Right atrium auricular region (tissue), 2 donors: ENCODE measurements around the gene NME7. TPM values are rescaled to one million over a fixed set of nuclear protein-coding genes. Genes with fewer than 3 reads are reported as not detected.

ENCODE experiments used
- DNase-seq: peaks from one replicate; pipeline ENCODE4 v3.0.0-alpha.2; 2019; ENCODE audit warnings: low spot score
- H3K27ac ChIP-seq, 2 donors: fragments of 200-600 bp; sonication (generic); 1 replicate in 1 of 2; 2 replicates in 1 of 2; pipeline ENCODE4 v1.5.1; 2016 to 2019
- H3K27me3 ChIP-seq, 2 donors: fragments of 200-600 bp; sonication (generic); one replicate each; pipeline versions ENCODE4 v1.5.1 to v1.6.0; 2017 to 2019
- H3K36me3 ChIP-seq: fragments of 200-600 bp; sonication (generic); one replicate; pipeline ENCODE4 v1.5.1; 2016
- H3K4me1 ChIP-seq, 2 donors: fragments of 200-600 bp; sonication (generic); one replicate each; pipeline versions ENCODE4 v1.5.1 to v1.6.0; 2017 to 2019
- H3K4me3 ChIP-seq, 2 donors: fragments of 200-600 bp; sonication (generic); 1 replicate in 1 of 2; 2 replicates in 1 of 2; pipeline ENCODE4 v1.5.1; 2017 to 2019; ENCODE audit warnings: mild to moderate bottlenecking in 1 of 2, moderate library complexity in 1 of 2
- H3K9me3 ChIP-seq, 2 donors: fragments of 200-600 bp; sonication (generic); one replicate each; pipeline ENCODE4 v1.5.1; 2019
- total RNA-seq, 2 donors: library from RNA; depleted of rRNA; stranded (reverse); fragments of >200 nt; gene quantifications; one replicate each; pipeline ENCODE4 v1.1.0, GENCODE V29; 2016
- TF ChIP-seq, protein P1 (sequence below), 2 donors: fragments of 200-600 bp; sonication (generic); IDR thresholded peaks; one replicate each; pipeline ENCODE4 v1.5.1; 2019; ENCODE audit warnings: antibody characterized with exemption in 2 of 2

Gene NME7
- total RNA-seq, 2 donors from 2014 or later = 9.1 to 10.4 TPM

DNA sequence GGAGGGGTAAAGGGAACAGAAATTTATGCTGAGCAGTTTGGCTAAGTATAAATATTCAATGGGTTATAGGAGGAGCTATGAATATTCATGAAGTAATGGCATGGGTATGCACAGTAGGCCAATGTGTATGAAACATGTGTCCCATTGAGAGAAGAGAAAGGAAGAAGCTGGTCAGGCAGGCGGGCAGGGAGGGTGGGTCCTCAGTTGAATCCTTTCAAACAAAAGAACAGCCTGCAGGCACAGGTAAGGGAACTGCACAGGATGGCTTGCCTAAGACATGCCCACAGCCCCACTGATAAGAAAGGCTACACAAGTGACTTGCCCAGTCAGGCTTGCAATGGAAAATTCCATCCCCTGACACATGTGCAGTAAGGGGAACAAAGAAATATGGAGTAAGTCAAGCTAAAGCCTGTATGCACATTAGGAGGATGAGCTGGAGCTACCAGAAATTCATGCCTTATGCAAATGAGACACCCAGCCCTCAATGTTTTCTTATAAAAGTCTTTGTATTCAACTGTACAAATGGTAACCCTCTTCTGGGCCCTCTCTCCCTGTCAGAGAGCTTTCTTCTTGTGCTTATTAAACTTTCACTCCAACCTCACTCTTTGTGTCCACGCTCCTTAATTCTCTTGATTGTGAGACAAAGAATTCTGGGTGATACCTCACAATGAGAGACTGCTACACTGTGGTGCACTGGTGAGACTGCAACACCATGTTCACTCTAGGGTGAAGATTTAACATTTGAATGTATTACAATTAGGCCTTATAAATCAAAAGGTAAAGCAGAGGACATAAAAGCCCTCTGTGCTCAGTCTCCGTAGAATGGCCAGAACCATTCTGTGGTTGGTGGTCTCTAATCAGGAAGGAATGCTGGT, 164.6 kb downstream of the NME7 start:
- H3K9me3 ChIP-seq = no peaks in the 10 kb centered on the region
- no peaks in the 10 kb centered on the region for H3K4me1 ChIP-seq
- no peak overlapping the region for H3K27ac ChIP-seq
- DNase-seq = no peak
- H3K27me3 ChIP-seq = no peaks in the 10 kb centered on the region
- no peak overlapping the region for H3K4me3 ChIP-seq
- no peaks in the 10 kb centered on the region for H3K36me3 ChIP-seq
- TF ChIP-seq, protein P1, sequence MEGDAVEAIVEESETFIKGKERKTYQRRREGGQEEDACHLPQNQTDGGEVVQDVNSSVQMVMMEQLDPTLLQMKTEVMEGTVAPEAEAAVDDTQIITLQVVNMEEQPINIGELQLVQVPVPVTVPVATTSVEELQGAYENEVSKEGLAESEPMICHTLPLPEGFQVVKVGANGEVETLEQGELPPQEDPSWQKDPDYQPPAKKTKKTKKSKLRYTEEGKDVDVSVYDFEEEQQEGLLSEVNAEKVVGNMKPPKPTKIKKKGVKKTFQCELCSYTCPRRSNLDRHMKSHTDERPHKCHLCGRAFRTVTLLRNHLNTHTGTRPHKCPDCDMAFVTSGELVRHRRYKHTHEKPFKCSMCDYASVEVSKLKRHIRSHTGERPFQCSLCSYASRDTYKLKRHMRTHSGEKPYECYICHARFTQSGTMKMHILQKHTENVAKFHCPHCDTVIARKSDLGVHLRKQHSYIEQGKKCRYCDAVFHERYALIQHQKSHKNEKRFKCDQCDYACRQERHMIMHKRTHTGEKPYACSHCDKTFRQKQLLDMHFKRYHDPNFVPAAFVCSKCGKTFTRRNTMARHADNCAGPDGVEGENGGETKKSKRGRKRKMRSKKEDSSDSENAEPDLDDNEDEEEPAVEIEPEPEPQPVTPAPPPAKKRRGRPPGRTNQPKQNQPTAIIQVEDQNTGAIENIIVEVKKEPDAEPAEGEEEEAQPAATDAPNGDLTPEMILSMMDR (IDR thresholded peaks at IDR 0.05) = no peak

GRCh38 chr1:169201084-169201619, 166.4 kb downstream of the NME7 start:
- DNase-seq = no peak
- Histone ChIP-seq H3K36me3 (no peaks in the 10 kb centered on the region), H3K4me3 (no peak overlapping the region), H3K4me1 (no peaks in the 10 kb centered on the region), H3K27me3 (no peaks in the 10 kb centered on the region), H3K27ac (no peak overlapping the region), H3K9me3 (no peaks in the 10 kb centered on the region)
- TF ChIP-seq, protein P1 (IDR thresholded peaks at IDR 0.05) = no peak

- H3K4me1 ChIP-seq = no peaks in the 10 kb centered on the region
- H3K27ac ChIP-seq = no peak overlapping the region
- TF ChIP-seq, protein P1 (IDR thresholded peaks at IDR 0.05) = no peak
- H3K4me3 ChIP-seq = no peak overlapping the region
- no peaks in the 10 kb centered on the region for H3K36me3 ChIP-seq
- DNase-seq = no peak
- no peaks in the 10 kb centered on the region for H3K9me3 ChIP-seq
- no peaks in the 10 kb centered on the region for H3K27me3 ChIP-seq
These were observed 167.3 kb downstream of the NME7 start for GRCh38 chr1:169200319-169200718.

DNA sequence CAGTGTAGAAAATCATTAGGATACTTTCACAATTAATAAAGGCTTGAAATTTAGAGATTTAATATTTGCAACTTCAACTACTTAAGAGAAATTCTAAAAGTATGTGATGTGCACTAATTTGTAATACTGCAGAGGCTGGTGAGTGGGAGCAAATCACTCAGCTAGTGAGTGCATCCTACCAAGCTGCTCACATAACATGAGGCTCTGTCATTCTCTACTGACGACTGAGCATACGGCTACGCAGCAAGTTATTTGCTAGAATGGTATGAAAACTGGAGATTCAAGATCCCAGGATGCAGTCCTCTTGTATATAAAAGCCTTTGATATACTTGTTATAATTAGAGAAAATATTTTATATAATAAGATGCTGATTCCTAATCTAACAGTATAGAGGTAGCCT, 171.0 kb downstream of the NME7 start:
- Histone ChIP-seq H3K36me3 (no peaks in the 10 kb centered on the region), H3K9me3 (no peaks in the 10 kb centered on the region), H3K4me1 (peaks cover 0 to 10% of the 10 kb centered on the region in 2 donors), H3K27ac (no peak overlapping the region), H3K27me3 (no peaks in the 10 kb centered on the region), H3K4me3 (no peak overlapping the region)
- no peak for DNase-seq
- TF ChIP-seq, protein P1 (IDR thresholded peaks at IDR 0.05) = no peak

GRCh38 chr1:169196161-169196560, 171.4 kb downstream of the NME7 start:
- TF ChIP-seq, protein P1 (IDR thresholded peaks at IDR 0.05) = no peak
- Histone ChIP-seq H3K9me3 (no peaks in the 10 kb centered on the region), H3K27me3 (no peaks in the 10 kb centered on the region)

More at GRCh38 chr1:169196161-169196560, 171.4 kb downstream of the NME7 start:
- DNase-seq = no peak
- peaks cover 0 to 10% of the 10 kb centered on the region in 2 donors for H3K4me1 ChIP-seq
- H3K27ac ChIP-seq = no peak overlapping the region
- no peak overlapping the region for H3K4me3 ChIP-seq
- H3K36me3 ChIP-seq = no peaks in the 10 kb centered on the region
